Anterior cingulate cortex (tissue), 58 donors: ENCODE measurements around the gene GSTA4.
"Not testable (repeated sequence)": the region's sequence is repeated elsewhere in the genome, so short reads cannot be mapped to it uniquely, and the experiment has no call there.

Experiments used
- DNase-seq, 58 donors: peaks; one replicate each; lab custom pipeline; 2025; lab: John Stamatoyannopoulos, UW

The GSTA4 gene

DNA sequence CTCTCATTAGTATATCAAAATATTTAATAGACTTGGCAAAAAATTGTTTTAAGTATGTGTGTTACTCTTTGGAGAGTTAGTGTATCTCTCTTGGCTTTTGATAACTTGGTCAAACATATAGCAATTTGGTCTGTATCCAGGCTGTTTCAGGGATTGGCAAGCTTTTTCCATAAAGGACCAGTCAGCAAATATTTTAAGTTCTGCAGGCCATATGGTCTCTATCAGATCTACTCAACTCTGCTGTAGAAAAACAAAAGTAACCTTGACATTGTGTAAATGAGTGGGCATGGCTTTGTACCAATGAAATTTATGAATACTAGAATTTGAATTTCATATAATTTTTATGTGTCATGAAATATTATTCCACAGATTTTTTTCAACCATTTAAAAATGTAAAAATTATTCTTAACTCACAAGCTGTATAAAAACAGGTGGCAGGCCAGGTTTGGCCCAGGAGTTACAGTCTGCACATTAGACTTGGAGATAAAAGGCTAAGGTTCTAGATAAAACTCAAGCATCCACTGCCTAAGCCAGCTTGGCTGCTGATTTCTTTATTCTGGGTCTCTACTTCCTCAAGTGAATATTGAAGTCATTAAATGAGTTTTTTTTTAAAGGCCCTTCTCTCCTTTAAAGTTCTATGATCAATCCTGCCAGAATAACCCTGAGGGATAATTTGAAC is 13.7 kb downstream of the GSTA4 start:
- no peak for DNase-seq

DNA sequence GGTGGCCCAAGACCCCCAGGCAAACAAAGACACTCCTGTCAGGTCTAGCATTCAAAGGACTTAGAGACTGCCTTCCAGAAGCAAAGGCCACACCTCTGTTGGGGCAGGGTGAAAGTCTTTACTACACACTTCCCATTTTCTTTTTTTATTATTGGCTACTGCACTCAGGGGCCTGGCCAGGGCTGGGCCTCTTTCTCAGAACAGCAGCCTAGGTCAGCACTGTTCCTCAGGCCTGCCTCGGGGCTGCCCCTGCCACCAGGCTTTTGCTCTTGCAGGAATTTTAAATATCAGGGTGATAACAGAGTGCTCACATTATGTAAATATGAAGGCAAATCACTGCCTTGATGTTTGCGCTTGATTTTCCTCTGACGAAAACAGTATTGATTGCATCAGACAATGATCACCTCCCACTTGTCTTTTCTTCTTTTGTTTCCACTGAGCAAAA is 18.5 kb downstream of the GSTA4 start:
- DNase-seq, result no peak

DNA sequence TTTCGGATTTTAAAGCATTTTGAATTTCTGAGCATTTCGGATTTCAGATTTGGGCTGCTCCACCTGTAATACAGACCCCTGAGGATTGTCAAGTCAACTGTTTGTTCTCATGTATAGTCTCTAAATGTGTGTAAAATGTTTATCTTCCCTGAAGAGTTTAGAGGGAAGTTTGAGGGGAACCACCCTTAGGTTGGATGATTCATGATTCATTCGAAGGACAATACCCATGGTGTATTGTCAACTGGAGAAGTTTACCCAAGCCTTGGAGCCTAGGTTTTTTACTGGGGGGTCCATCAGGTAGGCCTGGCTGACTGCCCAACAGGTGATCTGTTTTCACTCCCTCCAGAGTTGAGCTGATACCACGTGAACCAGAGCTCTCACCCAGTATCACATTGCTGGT is 18.9 kb downstream of the GSTA4 start:
- DNase-seq, result no peak

- no peak for DNase-seq
These were observed 19.5 kb downstream of the GSTA4 start for GRCh38 chr6:52975580-52975979.

GRCh38 chr6:52972989-52973388 is 22.1 kb downstream of the GSTA4 start:
- DNase-seq, result no peak

- peak in 1 of 58 donors; percentile 7 for DNase-seq
These were observed 25.7 kb downstream of the GSTA4 start for GRCh38 chr6:52969359-52969758.

DNA sequence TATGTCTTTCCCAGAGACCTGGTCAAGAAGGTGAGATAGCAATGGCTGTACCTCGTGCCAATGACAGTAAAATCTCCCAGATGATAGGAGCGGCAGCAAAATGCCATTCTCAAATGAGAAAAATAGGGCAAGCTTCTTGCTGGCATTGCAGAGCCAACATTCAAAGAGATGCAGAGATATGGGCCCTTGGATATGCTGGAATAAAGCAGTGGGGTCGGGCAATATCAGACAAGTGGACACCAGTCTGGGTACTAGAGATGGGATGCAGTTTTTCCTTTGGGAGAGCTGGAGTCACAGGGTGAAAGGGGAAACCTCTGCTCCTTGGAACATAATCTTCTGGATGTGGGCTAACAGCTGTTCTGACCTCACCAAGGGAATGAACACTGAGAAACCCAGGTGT is 29.0 kb downstream of the GSTA4 start:
- no peak for DNase-seq

GRCh38 chr6:52965380-52965779 is 29.7 kb downstream of the GSTA4 start:
- no peak for DNase-seq

DNA sequence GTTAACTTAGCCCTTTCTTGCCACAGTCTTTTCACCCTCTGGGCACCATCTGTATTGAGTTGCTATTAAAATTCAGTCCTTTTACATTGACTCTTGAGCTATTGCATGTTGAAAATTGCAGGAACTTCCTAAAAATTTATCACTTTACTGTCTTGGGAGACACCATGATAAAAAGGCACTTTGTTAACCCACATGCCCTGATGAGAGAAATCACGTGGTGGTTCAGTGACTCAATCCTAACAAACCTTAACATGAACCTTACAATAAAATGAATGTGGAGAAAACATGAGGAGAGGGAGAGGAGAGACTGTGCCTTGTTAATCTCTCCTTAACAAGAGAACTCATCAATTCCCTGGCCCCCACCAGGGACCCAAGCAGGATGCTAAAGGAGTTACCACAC is 30.8 kb downstream of the GSTA4 start:
- no peak for DNase-seq

- DNase-seq, result no peak
These were observed 32.4 kb downstream of the GSTA4 start for GRCh38 chr6:52962701-52963100.

GRCh38 chr6:52961022-52961421 is 34.1 kb downstream of the GSTA4 start:
- DNase-seq, result not testable (repeated sequence)

DNA sequence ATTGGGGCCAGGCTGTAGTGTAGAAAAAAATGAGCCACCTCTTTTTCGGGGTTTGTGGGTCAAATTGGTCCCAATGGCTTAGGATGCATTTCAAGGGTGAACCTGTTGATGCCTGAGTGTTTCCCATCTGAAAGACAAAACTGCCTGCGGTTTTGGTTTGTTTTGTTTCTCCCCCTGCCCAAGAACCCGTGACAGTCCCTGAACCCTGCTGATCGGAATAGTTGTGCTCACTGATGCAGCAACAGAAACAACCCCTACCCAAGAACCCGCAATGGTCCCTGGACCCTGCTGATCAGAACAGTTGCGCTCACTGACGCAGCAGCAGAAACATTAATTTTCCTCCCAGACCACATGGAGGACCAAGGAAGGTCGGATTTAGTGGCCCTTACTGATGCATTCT is 34.9 kb downstream of the GSTA4 start:
- not testable (repeated sequence) for DNase-seq

- DNase-seq, result no peak
These were observed 36.4 kb downstream of the GSTA4 start for GRCh38 chr6:52958546-52959255.

DNA sequence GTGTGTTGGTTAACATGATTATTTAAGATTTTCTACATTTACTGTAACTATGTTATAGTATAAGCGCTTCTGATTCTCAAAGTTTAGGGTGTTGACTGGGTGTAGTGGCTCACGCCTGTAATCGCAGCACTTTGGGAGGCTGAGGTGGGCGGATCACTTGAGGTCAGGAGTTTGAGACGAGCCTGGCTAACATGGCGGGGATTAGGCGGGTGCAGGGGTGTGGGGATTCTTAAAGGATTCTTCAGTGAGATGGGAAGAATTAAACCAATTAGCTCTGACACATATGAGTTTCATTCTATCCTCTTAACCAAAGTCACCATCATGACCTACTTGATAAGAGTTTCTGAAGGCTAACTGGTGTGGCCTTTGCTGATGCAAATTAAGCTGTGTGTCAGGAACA is 39.2 kb downstream of the GSTA4 start:
- DNase-seq, result no peak

GRCh38 chr6:52953911-52954839 is 40.9 kb downstream of the GSTA4 start:
- no peak for DNase-seq

GRCh38 chr6:52946306-52946705 is 48.8 kb downstream of the GSTA4 start:
- DNase-seq, result no peak

GRCh38 chr6:52942821-52943220 is 52.3 kb downstream of the GSTA4 start:
- DNase-seq, result not testable (repeated sequence)

- DNase-seq, result no peak
These were observed 52.9 kb downstream of the GSTA4 start for GRCh38 chr6:52942221-52942620.

DNA sequence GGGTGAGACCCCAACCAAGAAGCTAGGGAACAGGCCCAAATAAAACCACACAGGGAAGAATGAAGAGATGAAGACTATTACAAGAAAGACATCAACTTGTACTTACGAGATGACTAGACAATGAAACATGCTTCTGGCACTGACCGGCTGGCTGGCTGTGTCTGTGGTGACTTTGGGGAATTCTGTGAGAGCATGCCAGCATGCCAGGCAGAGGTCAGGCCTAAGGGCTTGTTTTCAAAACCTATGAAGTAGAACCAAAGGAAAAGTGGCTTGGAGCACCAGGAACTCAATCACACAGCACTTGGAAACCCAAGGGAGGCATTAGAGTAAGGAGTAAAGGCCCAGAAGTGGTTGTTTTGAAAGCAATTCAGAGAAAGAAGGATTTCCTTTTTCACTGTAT is 57.2 kb downstream of the GSTA4 start:
- DNase-seq, result no peak

GRCh38 chr6:52933778-52934177 is 61.3 kb downstream of the GSTA4 start:
- DNase-seq, result no peak

DNA sequence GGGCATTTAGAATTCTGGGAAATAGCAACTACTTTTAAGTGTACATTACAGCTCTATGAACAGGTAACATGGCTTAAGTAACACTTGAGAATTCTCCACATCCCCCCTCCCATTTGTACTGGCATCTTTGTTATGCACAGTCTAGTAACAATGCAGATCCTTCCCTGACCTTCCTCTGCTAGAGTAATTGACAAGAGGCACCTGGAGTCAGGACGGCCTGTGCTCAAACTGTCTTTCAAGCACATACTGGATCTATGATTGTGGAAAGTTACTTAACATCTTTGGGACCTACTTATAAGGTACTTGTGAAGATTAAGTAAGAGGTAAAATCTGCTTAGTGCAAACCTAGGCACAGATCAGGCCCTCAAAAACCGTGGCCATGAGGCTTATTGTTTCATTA is 63.7 kb downstream of the GSTA4 start:
- no peak for DNase-seq
